Measurements from ENCODE around the gene CPSF7. TPM values are rescaled to one million over a fixed set of nuclear protein-coding genes. Genes with fewer than 3 reads are reported as not detected.
"Not testable (repeated sequence)": the region's sequence is repeated elsewhere in the genome, so short reads cannot be mapped to it uniquely, and the experiment has no call there.

The CPSF7 gene
- total RNA-seq, 4 donors from 2014 or later, result 29.9 to 45.2 (median 40.7) TPM

DNA sequence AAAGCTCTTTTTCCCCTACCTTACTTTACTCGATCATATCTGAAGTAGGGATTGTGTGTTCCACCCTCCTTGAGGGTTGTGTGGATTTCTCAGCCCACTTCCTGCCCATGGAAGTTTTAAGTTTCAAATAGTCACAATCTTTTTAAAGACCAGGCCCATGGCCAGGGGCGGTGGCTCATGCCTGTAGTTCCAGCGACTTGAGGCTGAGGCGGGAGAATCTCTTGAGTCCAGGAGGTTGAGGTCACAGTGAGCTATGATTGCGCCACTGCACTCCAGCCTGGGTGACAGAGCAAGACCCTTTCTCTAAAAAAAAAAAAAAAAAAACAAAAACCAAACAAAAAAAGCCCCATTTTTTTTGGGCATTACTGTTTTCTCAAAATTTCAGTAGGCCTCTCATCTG lies 42.5 kb upstream of the CPSF7 start:
- WGBS, result 71% methylated on average over 5 of the region's 5 CpGs
- no peak for DNase-seq (ENCODE audit: extremely low spot score)

GRCh38 chr11:61468002-61468401 lies 38.2 kb upstream of the CPSF7 start:
- Histone ChIP-seq H3K9me3 (no peaks in the 10 kb centered on the region), H3K4me3 (no peak overlapping the region), H3K36me3 (peaks cover 0 to 41% (median 29%) of the 10 kb centered on the region in 4 donors), H3K27me3 (no peaks in the 10 kb centered on the region), H3K4me1 (peaks cover 6 to 17% (median 13%) of the 10 kb centered on the region in 4 donors), H3K27ac (replicated peaks in 1 of 4) (peak overlapping the region in 1 of 4 donors; percentile 0)
- intact Hi-C loops (cut with DNase I), result no loop called here
- 85% methylated on average over 7 of the region's 7 CpGs for WGBS
- no peak for DNase-seq (ENCODE audit: extremely low spot score)
- TF ChIP-seq EP300 (IDR thresholded peaks at IDR 0.05) (no peak), POLR2A (IDR thresholded peaks at IDR 0.05; ENCODE audit: low read depth) (no peak), POLR2AphosphoS5 (IDR thresholded peaks at IDR 0.05) (no peak)
- TF ChIP-seq, protein P1, sequence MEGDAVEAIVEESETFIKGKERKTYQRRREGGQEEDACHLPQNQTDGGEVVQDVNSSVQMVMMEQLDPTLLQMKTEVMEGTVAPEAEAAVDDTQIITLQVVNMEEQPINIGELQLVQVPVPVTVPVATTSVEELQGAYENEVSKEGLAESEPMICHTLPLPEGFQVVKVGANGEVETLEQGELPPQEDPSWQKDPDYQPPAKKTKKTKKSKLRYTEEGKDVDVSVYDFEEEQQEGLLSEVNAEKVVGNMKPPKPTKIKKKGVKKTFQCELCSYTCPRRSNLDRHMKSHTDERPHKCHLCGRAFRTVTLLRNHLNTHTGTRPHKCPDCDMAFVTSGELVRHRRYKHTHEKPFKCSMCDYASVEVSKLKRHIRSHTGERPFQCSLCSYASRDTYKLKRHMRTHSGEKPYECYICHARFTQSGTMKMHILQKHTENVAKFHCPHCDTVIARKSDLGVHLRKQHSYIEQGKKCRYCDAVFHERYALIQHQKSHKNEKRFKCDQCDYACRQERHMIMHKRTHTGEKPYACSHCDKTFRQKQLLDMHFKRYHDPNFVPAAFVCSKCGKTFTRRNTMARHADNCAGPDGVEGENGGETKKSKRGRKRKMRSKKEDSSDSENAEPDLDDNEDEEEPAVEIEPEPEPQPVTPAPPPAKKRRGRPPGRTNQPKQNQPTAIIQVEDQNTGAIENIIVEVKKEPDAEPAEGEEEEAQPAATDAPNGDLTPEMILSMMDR (IDR thresholded peaks at IDR 0.05), result no peak

More for the DNA sequence above, 42.5 kb upstream of the CPSF7 start:
- peaks cover 0 to 39% (median 28%) of the 10 kb centered on the region in 4 donors for H3K36me3 ChIP-seq
- H3K9me3 ChIP-seq, result no peaks in the 10 kb centered on the region
- TF ChIP-seq POLR2A (IDR thresholded peaks at IDR 0.05; ENCODE audit: low read depth) (no peak), POLR2AphosphoS5 (IDR thresholded peaks at IDR 0.05) (peak in 1 of 2 donors; percentile 7), EP300 (IDR thresholded peaks at IDR 0.05) (no peak)
- TF ChIP-seq, protein P1 (IDR thresholded peaks at IDR 0.05), result no peak
- H3K27me3 ChIP-seq, result no peaks in the 10 kb centered on the region
- no peak overlapping the region for H3K4me3 ChIP-seq
- H3K4me1 ChIP-seq, result peaks cover 10 to 23% (median 22%) of the 10 kb centered on the region in 4 donors
- intact Hi-C loops (cut with DNase I), result no loop called here
- H3K27ac ChIP-seq (replicated peaks in 1 of 4), result peak overlapping the region; percentile 26 to 64 (median 58)

GRCh38 chr11:61467602-61468001 lies 37.8 kb upstream of the CPSF7 start:
- H3K27me3 ChIP-seq; intact Hi-C loops (cut with DNase I); H3K9me3 ChIP-seq; H3K27ac ChIP-seq (replicated peaks in 1 of 4); DNase-seq (ENCODE audit: extremely low spot score); H3K4me3 ChIP-seq: not testable (repeated sequence)
- WGBS, result 79% methylated on average over 6 of the region's 6 CpGs
- Histone ChIP-seq H3K4me1 (peaks cover 6 to 13% (median 10%) of the 10 kb centered on the region in 4 donors), H3K36me3 (peaks cover 0 to 45% (median 31%) of the 10 kb centered on the region in 4 donors)

GRCh38 chr11:61460986-61461385 lies 31.2 kb upstream of the CPSF7 start:
- intact Hi-C loops (cut with DNase I), result no loop called here
- H3K9me3 ChIP-seq, result no peaks in the 10 kb centered on the region
- DNase-seq (ENCODE audit: extremely low spot score), result no peak
- 72% methylated on average over 5 of the region's 5 CpGs for WGBS
- TF ChIP-seq EP300 (IDR thresholded peaks at IDR 0.05) (no peak), POLR2AphosphoS5 (IDR thresholded peaks at IDR 0.05) (no peak), POLR2A (IDR thresholded peaks at IDR 0.05; ENCODE audit: low read depth) (no peak)
- TF ChIP-seq, protein P1 (IDR thresholded peaks at IDR 0.05), result no peak
- H3K27ac ChIP-seq (replicated peaks in 1 of 4), result peak overlapping the region in 1 of 4 donors; percentile 47
- no peak overlapping the region for H3K4me3 ChIP-seq
- H3K4me1 ChIP-seq, result peaks cover 12 to 16% (median 15%) of the 10 kb centered on the region in 4 donors
- H3K36me3 ChIP-seq, result peaks cover 0 to 13% (median 6%) of the 10 kb centered on the region in 4 donors
- H3K27me3 ChIP-seq, result no peaks in the 10 kb centered on the region

GRCh38 chr11:61460474-61460881 lies 30.7 kb upstream of the CPSF7 start:
- WGBS, result 20% methylated on average over 3 of the region's 3 CpGs
- Histone ChIP-seq H3K27ac (replicated peaks in 1 of 4) (peak overlapping the region in 1 of 4 donors; percentile 47), H3K36me3 (peaks cover 0 to 16% (median 10%) of the 10 kb centered on the region in 4 donors), H3K27me3 (no peaks in the 10 kb centered on the region), H3K9me3 (no peaks in the 10 kb centered on the region), H3K4me3 (no peak overlapping the region), H3K4me1 (peaks cover 12 to 16% (median 15%) of the 10 kb centered on the region in 4 donors)
- intact Hi-C loops (cut with DNase I), result no loop called here
- no peak for DNase-seq (ENCODE audit: extremely low spot score)
- TF ChIP-seq POLR2AphosphoS5 (IDR thresholded peaks at IDR 0.05) (peak in 1 of 2 donors; percentile 6), POLR2A (IDR thresholded peaks at IDR 0.05; ENCODE audit: low read depth) (no peak), EP300 (IDR thresholded peaks at IDR 0.05) (no peak)
- TF ChIP-seq, protein P1 (IDR thresholded peaks at IDR 0.05), result no peak
